Activated CD4-positive, alpha-beta T cell treated with anti-CD3 and anti-CD28 coated beads, Interleukin-2, amount 10 ng/mL, durations not matched to agents 7 days and 5 days (primary cell): ENCODE results near the gene NEDD4L. TPM values are rescaled to one million over a fixed set of nuclear protein-coding genes. Genes with fewer than 3 reads are reported as not detected.

ENCODE experiments used
- CTCF ChIA-PET: fragments of 350-600 bp; sonication (Branson Sonifier 250); formaldehyde crosslinking; loops from one replicate; lab custom pipeline; 2021; ENCODE audit warnings: antibody characterized with exemption; lab: Charles Lee
- POLR2A ChIA-PET: fragments of 350-600 bp; sonication (Branson Sonifier 250); formaldehyde crosslinking; loops from one replicate; lab custom pipeline; 2021; ENCODE audit warnings: antibody characterized with exemption; lab: Charles Lee
- DNase-seq: peaks from one replicate; pipeline ENCODE4 v3.0.0-alpha.2; 2020
- H3K27ac Mint-ChIP-seq: one replicate; pipeline ENCODE4 v1.8.0; 2021; ENCODE audit warnings: mild to moderate bottlenecking, moderate library complexity, mixed read lengths
- H3K27me3 Mint-ChIP-seq: one replicate; pipeline ENCODE4 v1.8.0; 2021; ENCODE audit warnings: mixed read lengths
- H3K36me3 Mint-ChIP-seq: one replicate; pipeline ENCODE4 v1.8.0; 2021; ENCODE audit warnings: low read depth, mixed read lengths
- H3K4me1 Mint-ChIP-seq: one replicate; pipeline ENCODE4 v1.8.0; 2021; ENCODE audit warnings: mixed read lengths
- H3K4me3 Mint-ChIP-seq: one replicate; pipeline ENCODE4 v1.8.0; 2021; ENCODE audit warnings: mild to moderate bottlenecking, moderate library complexity, mixed read lengths
- H3K9me3 Mint-ChIP-seq: one replicate; pipeline ENCODE4 v1.8.0; 2021; ENCODE audit warnings: mixed read lengths
- total RNA-seq, 2 experiments: library from RNA; stranded (reverse); gene quantifications; one replicate each; pipeline ENCODE4 v1.2.3, GENCODE V29; 2021

The NEDD4L gene
- total RNA-seq, 2 experiments from 2014 or later, result 5.6 to 8.1 TPM

DNA sequence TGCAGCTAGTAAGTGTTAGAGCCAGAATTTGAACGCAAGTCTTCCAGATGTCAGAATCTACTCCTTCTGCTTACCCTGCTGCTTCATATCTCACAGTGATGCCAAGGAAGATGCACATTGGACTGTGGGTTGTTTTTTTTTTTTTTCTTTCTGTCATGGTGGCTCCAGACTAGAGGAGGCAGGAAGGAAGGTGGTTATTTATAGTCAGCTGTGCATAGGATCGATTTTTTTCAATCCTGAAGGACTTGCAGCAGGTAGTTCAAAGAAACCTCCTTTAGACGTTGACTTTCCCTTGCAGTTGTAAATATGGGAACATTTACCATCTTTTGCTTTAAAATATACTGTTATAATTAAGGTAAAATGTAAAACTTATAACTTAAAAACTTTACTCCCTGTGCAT lies 17.3 kb downstream of the NEDD4L start:
- ChIA-PET CTCF (interaction anchor here (0.5 to 0.8 kb wide), 4 partner anchors 12 to 947 kb away, joined by 3 read pairs; partner anchors contain the start of gene NEDD4L), POLR2A (no interaction called here)
- H3K9me3 Mint-ChIP-seq, result no peaks in the 10 kb centered on the region
- no peak for DNase-seq
- H3K4me1 Mint-ChIP-seq, result no peaks in the 10 kb centered on the region
- no peaks in the 10 kb centered on the region for H3K27me3 Mint-ChIP-seq
- H3K36me3 Mint-ChIP-seq, result no peaks in the 10 kb centered on the region
- no peak overlapping the region for H3K4me3 Mint-ChIP-seq
- no peak overlapping the region for H3K27ac Mint-ChIP-seq

DNA sequence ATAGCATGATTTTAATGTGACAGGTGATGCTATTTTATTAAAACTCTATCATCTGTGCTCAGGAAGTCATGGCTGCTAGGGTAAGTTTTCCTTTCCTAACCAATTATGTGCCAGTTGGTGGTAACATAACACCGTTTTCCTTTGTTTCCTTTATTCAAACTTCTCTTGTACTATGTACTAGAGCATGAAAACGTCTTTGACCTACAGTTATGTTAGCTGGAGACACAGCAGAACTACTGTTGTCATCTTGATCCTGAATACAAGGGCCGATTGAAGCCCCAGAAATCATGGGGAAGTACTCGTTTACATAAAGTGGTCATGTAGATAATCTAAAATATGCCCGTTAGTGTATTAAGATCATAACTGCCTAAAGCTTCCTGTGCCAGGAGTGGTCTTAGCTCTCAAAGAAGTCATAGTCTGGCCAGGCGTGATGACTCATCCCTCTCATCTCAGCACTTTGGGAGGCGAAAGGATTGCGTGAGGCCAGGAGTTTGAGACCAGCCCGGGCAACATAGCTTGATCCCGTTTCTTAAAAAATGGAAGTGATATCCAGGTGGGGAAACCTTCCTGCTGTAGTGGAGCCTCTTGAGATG lies 20.5 kb downstream of the NEDD4L start:
- ChIA-PET CTCF (interaction anchor here (1.7 kb wide), 1 partner anchor 9 kb away, joined by 4 read pairs; no protein-coding TSS in a partner anchor), POLR2A (no interaction called here)
- Mint-ChIP-seq H3K4me3 (no peak overlapping the region), H3K36me3 (no peaks in the 10 kb centered on the region), H3K4me1 (no peaks in the 10 kb centered on the region), H3K27me3 (peaks cover 6% of the 10 kb centered on the region), H3K27ac (no peak overlapping the region), H3K9me3 (no peaks in the 10 kb centered on the region)
- DNase-seq, result no peak

DNA sequence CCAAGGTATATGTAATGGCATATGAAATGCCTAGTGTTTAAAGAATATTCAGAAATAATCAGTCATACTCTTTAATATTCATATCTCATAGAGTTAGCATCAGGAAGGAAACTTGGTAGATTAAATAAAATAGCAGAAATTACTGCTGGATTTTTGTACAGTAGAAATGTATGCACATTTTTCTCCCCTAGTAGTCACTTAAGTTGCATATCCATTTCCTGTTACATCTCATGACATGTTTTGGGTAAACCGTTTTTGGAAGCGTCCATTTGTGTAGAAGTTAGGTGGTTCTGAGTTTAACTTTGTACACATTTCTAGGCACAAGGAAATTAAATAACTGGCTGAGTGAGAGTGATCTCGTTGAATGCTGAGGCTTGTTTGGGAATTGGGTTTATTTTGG lies 21.9 kb downstream of the NEDD4L start:
- ChIA-PET POLR2A (no interaction called here), CTCF (interaction anchor here (1.7 kb wide), 1 partner anchor 10 kb away, joined by 4 read pairs; no protein-coding TSS in a partner anchor)
- no peak for DNase-seq
- H3K4me3 Mint-ChIP-seq, result no peak overlapping the region
- peaks cover 6% of the 10 kb centered on the region for H3K27me3 Mint-ChIP-seq
- H3K4me1 Mint-ChIP-seq, result no peaks in the 10 kb centered on the region
- H3K27ac Mint-ChIP-seq, result no peak overlapping the region
- H3K36me3 Mint-ChIP-seq, result no peaks in the 10 kb centered on the region
- no peaks in the 10 kb centered on the region for H3K9me3 Mint-ChIP-seq

DNA sequence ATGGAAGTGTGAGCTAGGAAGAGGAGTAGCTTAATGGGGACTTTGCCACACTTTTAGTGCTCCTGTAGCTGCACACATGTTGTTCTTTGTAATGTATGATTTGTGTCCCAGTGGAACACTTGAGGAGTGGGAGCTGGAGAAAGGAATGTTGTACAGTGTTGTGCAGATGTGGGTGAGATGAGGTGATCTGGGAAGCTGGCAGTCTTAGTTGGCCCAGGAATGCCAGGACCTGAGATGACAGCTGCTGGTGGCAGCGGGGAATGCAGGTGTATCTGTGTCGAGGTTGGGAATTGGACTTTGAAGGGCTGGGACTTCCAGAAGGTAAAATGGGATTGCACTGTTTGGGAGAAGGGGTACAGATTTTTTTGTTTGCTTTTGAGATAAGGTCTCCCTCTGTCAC lies 23.6 kb downstream of the NEDD4L start:
- no peak for DNase-seq
- Mint-ChIP-seq H3K36me3 (no peaks in the 10 kb centered on the region), H3K27ac (no peak overlapping the region), H3K4me1 (no peaks in the 10 kb centered on the region), H3K9me3 (no peaks in the 10 kb centered on the region), H3K27me3 (peaks cover 8% of the 10 kb centered on the region), H3K4me3 (no peak overlapping the region)
- CTCF ChIA-PET, result interaction anchor here (0.8 to 1.1 kb wide), 2 partner anchors 11 to 13 kb away, joined by 3 to 4 read pairs; no protein-coding TSS in a partner anchor
- POLR2A ChIA-PET, result no interaction called here

DNA sequence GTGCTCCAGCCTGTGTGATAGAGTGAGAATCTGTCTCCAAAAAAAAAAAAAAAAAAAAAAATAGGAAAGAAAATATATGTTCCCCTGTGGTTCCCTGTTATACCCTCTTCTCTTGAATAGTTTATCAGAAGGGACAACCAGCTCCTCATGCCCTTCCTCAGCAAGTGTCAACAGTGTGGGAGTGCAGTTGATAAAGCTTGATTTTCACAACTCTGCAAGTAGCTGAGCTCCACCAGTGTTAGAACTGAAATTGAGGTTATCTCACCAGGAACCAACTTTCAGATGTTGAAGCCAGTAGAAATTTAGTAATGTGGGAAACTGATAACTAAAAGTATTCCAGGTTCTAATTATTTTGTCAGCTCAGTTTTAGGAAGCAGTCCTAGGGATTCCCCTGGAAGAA lies 25.1 kb downstream of the NEDD4L start:
- peaks cover 13% of the 10 kb centered on the region for H3K27me3 Mint-ChIP-seq
- no peak overlapping the region for H3K4me3 Mint-ChIP-seq
- no peak overlapping the region for H3K27ac Mint-ChIP-seq
- ChIA-PET CTCF (interaction anchor here (0.9 to 1.6 kb wide), 3 partner anchors 14 to 106 kb away, joined by 3 to 4 read pairs (median 3); no protein-coding TSS in a partner anchor), POLR2A (no interaction called here)
- H3K9me3 Mint-ChIP-seq, result no peaks in the 10 kb centered on the region
- no peak for DNase-seq
- no peaks in the 10 kb centered on the region for H3K36me3 Mint-ChIP-seq
- no peaks in the 10 kb centered on the region for H3K4me1 Mint-ChIP-seq

DNA sequence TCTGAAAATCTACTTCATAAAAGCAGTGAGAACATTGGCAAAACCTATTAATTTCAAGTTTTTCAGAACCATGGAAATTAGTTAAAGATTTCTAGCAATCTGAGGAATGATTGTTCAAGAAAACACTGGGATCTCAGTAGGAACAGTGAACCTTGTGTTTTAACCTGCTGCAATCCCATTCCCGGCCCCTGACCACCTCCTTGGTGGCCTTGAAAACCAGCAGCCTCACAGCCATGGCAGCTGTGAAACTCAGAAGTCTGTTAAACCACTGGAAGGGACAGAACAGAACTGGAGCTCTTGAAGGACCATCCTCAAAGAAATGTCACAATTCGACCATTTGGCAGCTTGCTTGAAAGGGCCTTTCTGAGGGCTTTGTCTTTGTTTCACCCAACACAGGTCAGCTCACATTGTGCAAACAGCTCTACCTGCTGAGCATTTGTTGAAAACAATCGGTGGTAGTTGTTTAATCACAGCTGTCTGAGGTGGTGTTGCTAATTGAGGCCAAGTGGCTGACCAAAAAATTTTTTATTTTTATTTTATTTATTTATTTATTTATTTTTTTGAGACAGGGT lies 25.8 kb downstream of the NEDD4L start:
- H3K4me3 Mint-ChIP-seq, result no peak overlapping the region
- H3K4me1 Mint-ChIP-seq, result no peaks in the 10 kb centered on the region
- no peak overlapping the region for H3K27ac Mint-ChIP-seq
- no peaks in the 10 kb centered on the region for H3K9me3 Mint-ChIP-seq
- H3K27me3 Mint-ChIP-seq, result peaks cover 13% of the 10 kb centered on the region
- H3K36me3 Mint-ChIP-seq, result no peaks in the 10 kb centered on the region
- no peak for DNase-seq
- ChIA-PET CTCF (interaction anchor here (0.9 to 1.6 kb wide), 4 partner anchors 15 to 111 kb away, joined by 3 to 4 read pairs (median 3); partner anchors contain the start of gene NEDD4L), POLR2A (no interaction called here)

DNA sequence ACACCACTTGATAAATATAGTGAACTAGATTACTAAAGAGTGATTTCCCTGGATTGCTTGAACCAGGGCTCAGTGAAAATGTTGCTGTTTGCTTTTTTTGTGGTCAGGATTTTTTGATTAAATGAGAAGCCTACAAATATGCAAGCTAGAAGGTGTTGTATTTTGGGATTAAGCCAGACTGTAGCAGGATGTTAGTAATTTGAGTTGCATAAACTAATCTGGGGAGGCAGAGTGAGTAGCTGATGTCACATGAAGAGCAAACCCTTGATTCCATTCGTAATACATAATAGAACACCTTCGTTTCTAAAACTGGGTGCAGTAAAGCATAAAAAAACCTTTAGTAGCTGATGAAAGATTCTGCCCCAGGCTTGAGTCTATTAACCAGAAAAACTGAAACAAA lies 32.0 kb downstream of the NEDD4L start:
- no peak for DNase-seq
- CTCF ChIA-PET, result interaction anchor here (0.6 kb wide), 1 partner anchor 23 kb away, joined by 3 read pairs; no protein-coding TSS in a partner anchor
- H3K27ac Mint-ChIP-seq, result no peak overlapping the region
- POLR2A ChIA-PET, result no interaction called here
- no peaks in the 10 kb centered on the region for H3K36me3 Mint-ChIP-seq
- H3K4me1 Mint-ChIP-seq, result no peaks in the 10 kb centered on the region
- H3K4me3 Mint-ChIP-seq, result no peak overlapping the region
- peaks cover 6% of the 10 kb centered on the region for H3K27me3 Mint-ChIP-seq
- no peaks in the 10 kb centered on the region for H3K9me3 Mint-ChIP-seq

DNA sequence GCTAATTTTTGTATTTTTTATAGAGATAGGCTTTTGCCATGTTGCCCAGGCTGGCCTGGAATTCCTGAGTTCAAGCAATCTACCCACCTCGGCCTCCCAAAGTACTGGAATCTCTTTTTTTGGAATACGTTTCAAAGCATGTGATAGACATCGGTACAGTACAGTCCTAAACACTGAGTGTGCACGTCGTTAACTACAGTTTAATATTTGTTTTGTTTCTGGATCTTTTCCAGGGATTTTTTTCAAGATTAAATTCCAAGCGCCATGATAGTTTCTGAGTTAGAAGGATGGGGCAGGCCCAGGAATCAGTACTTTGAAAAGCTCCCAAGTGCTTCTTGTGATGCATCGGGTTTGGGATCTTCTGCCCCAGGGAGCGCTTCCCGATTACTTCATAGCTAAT lies 33.3 kb downstream of the NEDD4L start:
- POLR2A ChIA-PET, result no interaction called here
- Mint-ChIP-seq H3K36me3 (no peaks in the 10 kb centered on the region), H3K9me3 (no peaks in the 10 kb centered on the region), H3K4me1 (no peaks in the 10 kb centered on the region), H3K4me3 (no peak overlapping the region), H3K27me3 (peaks cover 4% of the 10 kb centered on the region), H3K27ac (no peak overlapping the region)
- DNase-seq, result no peak
- CTCF ChIA-PET, result interaction anchor here (0.6 kb wide), 2 partner anchors 149 to 447 kb away, joined by 3 to 4 read pairs; no protein-coding TSS in a partner anchor

DNA sequence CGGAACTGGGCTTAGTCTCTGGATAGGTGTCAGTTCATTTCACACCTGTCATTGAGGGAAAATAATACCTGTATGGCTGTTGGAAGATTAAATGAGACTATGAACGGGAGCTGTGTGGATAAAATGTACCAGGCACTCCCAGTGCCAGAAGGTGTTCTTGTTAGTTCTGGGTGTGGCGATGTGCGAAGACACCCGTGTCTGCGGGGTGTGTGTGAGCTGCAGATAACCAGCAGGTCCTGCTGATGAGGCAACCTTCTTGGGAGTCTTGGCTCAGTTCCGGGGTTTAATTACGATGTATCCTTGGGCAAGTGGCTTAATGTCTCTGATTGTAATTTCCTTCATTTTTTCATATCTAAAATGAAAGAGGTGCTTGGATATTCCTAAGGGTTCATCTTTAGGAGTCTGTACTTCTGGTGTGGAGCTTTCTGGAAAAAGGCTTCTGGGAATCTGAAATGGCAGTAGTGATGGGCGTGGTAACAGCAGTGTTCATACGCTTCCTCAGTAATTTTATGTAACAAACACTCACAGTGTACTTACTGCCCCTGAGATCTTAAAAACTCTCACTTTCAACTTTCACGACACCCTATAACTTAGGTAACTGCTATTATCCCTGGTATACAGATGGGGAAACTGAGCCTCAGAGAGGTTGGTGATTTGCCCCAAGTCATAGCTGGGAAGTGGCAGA lies 35.0 kb downstream of the NEDD4L start:
- Mint-ChIP-seq H3K9me3 (no peaks in the 10 kb centered on the region), H3K36me3 (no peaks in the 10 kb centered on the region), H3K4me1 (no peaks in the 10 kb centered on the region), H3K4me3 (no peak overlapping the region), H3K27me3 (no peaks in the 10 kb centered on the region), H3K27ac (no peak overlapping the region)
- ChIA-PET CTCF (no interaction called here), POLR2A (no interaction called here)
- DNase-seq, result no peak

DNA sequence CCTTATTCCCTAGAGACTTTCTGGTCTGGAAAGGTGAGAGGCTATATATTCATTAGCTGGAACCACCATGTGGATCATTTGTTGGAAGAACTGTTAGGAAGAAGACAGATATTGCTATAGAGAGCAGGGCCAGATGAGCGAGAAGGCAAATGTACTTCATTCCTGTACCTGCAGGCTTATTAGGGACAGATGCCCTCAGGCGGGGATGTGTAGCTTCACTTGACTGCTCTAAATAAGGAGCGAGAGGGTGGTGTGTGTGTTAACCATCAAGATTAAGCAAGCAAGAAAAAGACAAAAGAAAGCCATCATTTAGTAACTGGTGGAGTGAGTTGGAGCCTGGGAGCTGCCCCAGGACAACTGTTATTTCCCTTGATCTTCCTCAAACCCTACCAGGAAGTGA lies 36.4 kb downstream of the NEDD4L start:
- H3K9me3 Mint-ChIP-seq, result no peaks in the 10 kb centered on the region
- H3K27ac Mint-ChIP-seq, result no peak overlapping the region
- ChIA-PET CTCF (interaction anchor here (0.6 to 1.3 kb wide), 2 partner anchors 13 to 82 kb away, joined by 3 to 4 read pairs; no protein-coding TSS in a partner anchor), POLR2A (interaction anchor here (0.6 kb wide), 1 partner anchor 62 kb away, joined by 4 read pairs; no protein-coding TSS in a partner anchor)
- H3K4me3 Mint-ChIP-seq, result no peak overlapping the region
- peaks cover 2% of the 10 kb centered on the region for H3K27me3 Mint-ChIP-seq
- H3K36me3 Mint-ChIP-seq, result no peaks in the 10 kb centered on the region
- no peaks in the 10 kb centered on the region for H3K4me1 Mint-ChIP-seq
- DNase-seq, result no peak

DNA sequence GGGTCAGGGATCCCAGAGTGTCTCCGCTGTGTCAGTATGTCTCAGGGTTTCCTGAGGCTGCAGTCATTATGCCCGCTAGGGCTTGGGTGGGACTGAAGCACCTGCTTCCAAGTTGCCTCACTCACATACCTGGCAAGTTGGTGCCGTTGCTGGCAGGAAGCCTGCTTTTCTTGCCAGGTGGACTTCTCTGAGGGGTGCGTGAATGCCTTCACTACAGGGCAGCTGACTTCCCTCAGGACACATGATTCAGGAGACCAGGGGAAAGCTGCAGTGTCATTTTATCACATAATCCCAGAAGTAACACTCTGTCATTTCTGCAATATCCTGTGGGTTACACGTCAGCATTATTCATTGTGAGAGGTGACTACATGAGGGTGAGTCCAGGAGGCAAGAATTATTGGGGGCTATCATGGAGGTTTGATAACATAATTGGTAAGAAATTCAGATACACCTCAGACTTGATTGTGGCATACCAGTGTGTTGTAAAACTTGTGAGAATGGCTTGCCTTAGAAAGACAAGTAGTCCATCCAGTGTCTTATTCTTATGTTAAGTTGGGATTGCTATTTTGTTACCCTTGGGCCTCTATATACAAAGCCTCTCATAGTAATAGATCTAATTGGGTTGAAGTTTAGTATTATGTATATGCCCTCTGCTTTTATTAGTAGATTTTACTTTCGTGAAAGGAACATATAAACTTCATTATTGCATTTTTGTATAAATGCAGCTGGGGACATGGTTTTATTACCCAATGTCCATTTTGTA lies 44.1 kb downstream of the NEDD4L start:
- POLR2A ChIA-PET, result no interaction called here
- no peak for DNase-seq
- no peak overlapping the region for H3K4me3 Mint-ChIP-seq
- H3K27me3 Mint-ChIP-seq, result peaks cover 8% of the 10 kb centered on the region
- H3K27ac Mint-ChIP-seq, result no peak overlapping the region
- CTCF ChIA-PET, result no interaction called here
- H3K9me3 Mint-ChIP-seq, result no peaks in the 10 kb centered on the region
- no peaks in the 10 kb centered on the region for H3K4me1 Mint-ChIP-seq
- no peaks in the 10 kb centered on the region for H3K36me3 Mint-ChIP-seq

DNA sequence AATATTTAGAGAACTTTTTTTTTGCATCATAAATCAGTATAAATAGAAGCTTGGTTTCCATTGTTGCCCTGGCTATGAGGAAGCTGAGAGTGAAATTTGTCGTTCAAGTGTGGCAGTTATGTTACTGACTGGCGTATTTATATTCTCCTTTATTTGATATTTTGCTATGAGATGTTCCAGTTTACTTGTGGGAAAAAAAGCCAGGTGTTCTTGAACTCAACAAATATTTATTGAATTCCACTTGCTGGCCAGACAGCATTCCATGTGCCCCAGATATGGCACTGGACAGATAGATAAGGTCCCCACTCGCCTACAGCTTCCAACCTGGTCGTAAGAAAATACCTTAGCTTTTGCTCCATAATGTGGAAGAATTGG lies 44.7 kb downstream of the NEDD4L start:
- Mint-ChIP-seq H3K27me3 (peaks cover 8% of the 10 kb centered on the region), H3K4me1 (no peaks in the 10 kb centered on the region), H3K4me3 (no peak overlapping the region), H3K27ac (no peak overlapping the region), H3K9me3 (no peaks in the 10 kb centered on the region), H3K36me3 (no peaks in the 10 kb centered on the region)
- ChIA-PET CTCF (no interaction called here), POLR2A (no interaction called here)
- no peak for DNase-seq
